ENCODE measurements around the gene RABGAP1. TPM values are rescaled to one million over a fixed set of nuclear protein-coding genes. Genes with fewer than 3 reads are reported as not detected.

The RABGAP1 gene
- total RNA-seq, 2 donors from 2014 or later = 26.3 to 30.8 TPM

- no peak overlapping the region for H3K27ac ChIP-seq
- no peak for TF ChIP-seq CTCF (IDR thresholded peaks at IDR 0.05)
- H3K9me3 ChIP-seq = no peaks in the 10 kb centered on the region
- H3K36me3 ChIP-seq = peaks cover 52% of the 10 kb centered on the region
- no peaks in the 10 kb centered on the region for H3K4me1 ChIP-seq
- no peak overlapping the region for H3K4me3 ChIP-seq
- H3K27me3 ChIP-seq = no peaks in the 10 kb centered on the region
- no peak for DNase-seq (ENCODE audit: low spot score)
Observed at GRCh38 chr9:123104807-123105206, 164.0 kb downstream of the RABGAP1 start.

- H3K36me3 ChIP-seq = peaks cover 46% of the 10 kb centered on the region
Observed at GRCh38 chr9:123105490-123105889, 164.7 kb downstream of the RABGAP1 start.

GRCh38 chr9:123107639-123108285 lies 166.9 kb downstream of the RABGAP1 start:
- H3K36me3 ChIP-seq = peaks cover 31% of the 10 kb centered on the region
- no peak overlapping the region for H3K4me3 ChIP-seq
- no peak for DNase-seq (ENCODE audit: low spot score)
- H3K27ac ChIP-seq = no peak overlapping the region
- no peaks in the 10 kb centered on the region for H3K9me3 ChIP-seq
- H3K27me3 ChIP-seq = no peaks in the 10 kb centered on the region
- H3K4me1 ChIP-seq = peaks cover 0 to 16% of the 10 kb centered on the region in 2 donors
- no peak for TF ChIP-seq CTCF (IDR thresholded peaks at IDR 0.05)

More at GRCh38 chr9:123105490-123105889, 164.7 kb downstream of the RABGAP1 start:
- DNase-seq (ENCODE audit: low spot score) = no peak
- H3K27ac ChIP-seq = no peak overlapping the region
- no peak for TF ChIP-seq CTCF (IDR thresholded peaks at IDR 0.05)
- no peaks in the 10 kb centered on the region for H3K27me3 ChIP-seq
- H3K9me3 ChIP-seq = no peaks in the 10 kb centered on the region
- no peak overlapping the region for H3K4me3 ChIP-seq
- no peaks in the 10 kb centered on the region for H3K4me1 ChIP-seq

- peaks cover 26% of the 10 kb centered on the region for H3K36me3 ChIP-seq
- peaks cover 0 to 16% of the 10 kb centered on the region in 2 donors for H3K4me1 ChIP-seq
- H3K9me3 ChIP-seq = no peaks in the 10 kb centered on the region
- H3K27me3 ChIP-seq = no peaks in the 10 kb centered on the region
- no peak for DNase-seq (ENCODE audit: low spot score)
- TF ChIP-seq CTCF (IDR thresholded peaks at IDR 0.05) = no peak
- no peak overlapping the region for H3K27ac ChIP-seq
- no peak overlapping the region for H3K4me3 ChIP-seq
Observed at GRCh38 chr9:123108976-123109375, 168.2 kb downstream of the RABGAP1 start.

GRCh38 chr9:123109540-123110279 lies 168.9 kb downstream of the RABGAP1 start:
- no peak for DNase-seq (ENCODE audit: low spot score)
- Histone ChIP-seq H3K4me1 (peaks cover 0 to 16% of the 10 kb centered on the region in 2 donors), H3K36me3 (peaks cover 20% of the 10 kb centered on the region), H3K27ac (no peak overlapping the region), H3K9me3 (no peaks in the 10 kb centered on the region), H3K4me3 (no peak overlapping the region), H3K27me3 (no peaks in the 10 kb centered on the region)
- TF ChIP-seq CTCF (IDR thresholded peaks at IDR 0.05) = no peak

Measured in right atrium auricular region (tissue), 2 donors.